GM12878 (cell line): Measurements from ENCODE around the gene ADARB1. TPM values are rescaled to one million over a fixed set of nuclear protein-coding genes. Genes with fewer than 3 reads are reported as not detected.

Experiments
- ATF7 ChIP-seq: fragments of 450-650 bp; IDR thresholded peaks from 2 replicates; pipeline ENCODE4 v1.6.1; 2016; ENCODE audit warnings: low read depth, mild to moderate bottlenecking
- BCLAF1 ChIP-seq: fragments of 450-650 bp; IDR thresholded peaks from 2 replicates; pipeline ENCODE4 v1.6.1; 2017; ENCODE audit warnings: antibody characterized with exemption, mild to moderate bottlenecking, moderate library complexity
- E2F4 ChIP-seq: IDR thresholded peaks from 2 replicates; pipeline ENCODE4 v1.6.1; 2012; ENCODE audit warnings: low read depth, low read length, improper control_type of control experiment
- E4F1 ChIP-seq: fragments of 450-650 bp; IDR thresholded peaks from 2 replicates; pipeline ENCODE4 v1.6.1; 2018; ENCODE audit warnings: borderline replicate concordance, mild to moderate bottlenecking; ENCODE audit not compliant: partially characterized antibody
- ESRRA ChIP-seq: IDR thresholded peaks from 2 replicates; pipeline ENCODE4 v1.6.1; 2012; ENCODE audit warnings: mild to moderate bottlenecking, low read length, improper control_type of control experiment
- FOXM1 ChIP-seq: IDR thresholded peaks from 2 replicates; pipeline ENCODE4 v1.6.1; 2012; ENCODE audit warnings: low read depth, mild to moderate bottlenecking, inconsistent platforms, low read length, moderate library complexity
- GATAD2B ChIP-seq: fragments of 450-650 bp; conservative IDR thresholded peaks from 2 replicates; pipeline ENCODE4 v1.6.1; 2017; ENCODE audit warnings: low read depth, mild to moderate bottlenecking, moderate library complexity
- HDAC2 ChIP-seq: fragments of 200-600 bp; sonication (generic); IDR thresholded peaks from 2 replicates; pipeline ENCODE4 v1.6.1; 2017
- IRF4 ChIP-seq: IDR thresholded peaks from 2 replicates; pipeline ENCODE4 v1.6.1; 2011; ENCODE audit warnings: low read depth, low read length
- JUNB ChIP-seq: IDR thresholded peaks from 2 replicates; pipeline ENCODE4 v1.6.1; 2016; ENCODE audit warnings: antibody characterized with exemption, mild to moderate bottlenecking
- KAT2A ChIP-seq: conservative IDR thresholded peaks from 2 replicates; pipeline ENCODE4 v1.6.1; 2011; ENCODE audit warnings: low read depth, low read length; ENCODE audit not compliant: control insufficient read depth
- LARP7 ChIP-seq: fragments of 450-650 bp; IDR thresholded peaks from 2 replicates; pipeline ENCODE4 v1.6.1; 2017; ENCODE audit warnings: mild to moderate bottlenecking
- MTA2 ChIP-seq: fragments of 450-650 bp; IDR thresholded peaks from 2 replicates; pipeline ENCODE4 v1.6.1; 2016; ENCODE audit warnings: low read depth, mild to moderate bottlenecking, moderate library complexity
- POLR2AphosphoS2 ChIP-seq: IDR thresholded peaks from 2 replicates; pipeline ENCODE4 v1.6.1; 2011; ENCODE audit warnings: low read depth, mild to moderate bottlenecking, low read length, improper control_type of control experiment, moderate library complexity
- RAD51 ChIP-seq: fragments of 450-650 bp; IDR thresholded peaks from 2 replicates; pipeline ENCODE4 v1.6.1; 2016; ENCODE audit warnings: moderate library complexity, mild to moderate bottlenecking, inconsistent platforms
- RELA ChIP-seq: fragments of 450-650 bp; IDR thresholded peaks from 2 replicates; pipeline ENCODE4 v1.8.0; 2014; ENCODE audit warnings: borderline replicate concordance; ENCODE audit not compliant: partially characterized antibody
- RUNX3 ChIP-seq: IDR thresholded peaks from 2 replicates; pipeline ENCODE4 v1.6.1; 2012; ENCODE audit warnings: low read length, inconsistent platforms
- SKIL ChIP-seq: fragments of 450-650 bp; IDR thresholded peaks from 2 replicates; pipeline ENCODE4 v1.6.1; 2017; ENCODE audit warnings: mild to moderate bottlenecking, low read depth, inconsistent platforms; ENCODE audit not compliant: poor library complexity, severe bottlenecking
- SREBF2 ChIP-seq: IDR thresholded peaks from 2 replicates; pipeline ENCODE4 v1.6.1; 2012; ENCODE audit warnings: mild to moderate bottlenecking, low read length
- USF2 ChIP-seq: IDR thresholded peaks from 2 replicates; pipeline ENCODE4 v1.6.1; 2011; ENCODE audit warnings: low read depth, low read length, improper control_type of control experiment, borderline replicate concordance
- ZNF24 ChIP-seq: fragments of 450-650 bp; IDR thresholded peaks from 2 replicates; pipeline ENCODE4 v1.6.1; 2017; ENCODE audit warnings: antibody characterized with exemption, mild to moderate bottlenecking
- polyA plus RNA-seq, 11 experiments: library from polyadenylated mRNA; depleted of rRNA in 4 of 11; unstranded in 6 of 11; stranded (reverse) in 5 of 11; fragments of >200 nt; fragmentation: Nextera tagmentation in 4 of 11; fragmentation: Illumina TruSeq in 1 of 11; extraction: Ambion mirVana in 4 of 11; extraction: Trizol in 1 of 11; gene quantifications; 1 replicate in 1 of 11; 2 replicates in 10 of 11; pipeline versions ENCODE4 v1.2.1 to v1.2.3, GENCODE V29; 2011 to 2016; ENCODE audit warnings: inconsistent platforms in 2 of 11, missing spikeins in 2 of 11, low read depth in 1 of 11
- total RNA-seq, 4 experiments: library from RNA; depleted of rRNA in 3 of 4; stranded (reverse); fragments of >200 nt in 3 of 4; fragmentation: Illumina TruSeq in 1 of 4; extraction: Trizol in 1 of 4; gene quantifications; 2 replicates each; pipeline versions ENCODE4 v1.2.1 to v1.2.3, GENCODE V29; 2013 to 2021

The ADARB1 gene
- total and polyA plus RNA-seq, 10 of the 15 experiments (the other 5 are each of a cell fraction or from before 2014, with no cell fraction given) = 5.7 to 61.7 (median 25.3) TPM

GRCh38 chr21:45109831-45110492 lies 35.6 kb downstream of the ADARB1 start (continued):
- TF ChIP-seq ATF7 (peak; percentile 91), KAT2A (no peak), E2F4 (no peak), POLR2AphosphoS2 (no peak), RELA (peak; percentile 86), FOXM1 (peak; percentile 98), LARP7 (no peak), USF2 (no peak), IRF4 (0 out of 2 replicates have a peak, but pooled peaks have one; percentile 69), GATAD2B (peak; percentile 76; the same call in 1 of the 2 replicates), MTA2 (peak; percentile 99), SREBF2 (no peak), HDAC2 (no peak), RAD51 (peak; percentile 67), ESRRA (no peak), JUNB (peak; percentile 50), SKIL (peak; percentile 99), BCLAF1 (peak; percentile 67; the same call in 1 of the 2 replicates), E4F1 (no peak), ZNF24 (0 out of 2 replicates have a peak, but pooled peaks have one; percentile 59), RUNX3 (peak; percentile 100)
